PC-9 (cell line): ENCODE results near the gene DAPK1.

Experiments
- CTCF ChIP-seq: fragments of 200-600 bp; sonication (generic); conservative IDR thresholded peaks from 2 replicates; pipeline ENCODE4 v1.6.1; 2017; ENCODE audit warnings: mixed run types, antibody characterized with exemption, mild to moderate bottlenecking, moderate library complexity
- EZH2 ChIP-seq: fragments of 200-600 bp; sonication (generic); IDR thresholded peaks from 2 replicates; pipeline ENCODE4 v1.8.0; 2017; ENCODE audit warnings: antibody characterized with exemption, low read depth

DNA sequence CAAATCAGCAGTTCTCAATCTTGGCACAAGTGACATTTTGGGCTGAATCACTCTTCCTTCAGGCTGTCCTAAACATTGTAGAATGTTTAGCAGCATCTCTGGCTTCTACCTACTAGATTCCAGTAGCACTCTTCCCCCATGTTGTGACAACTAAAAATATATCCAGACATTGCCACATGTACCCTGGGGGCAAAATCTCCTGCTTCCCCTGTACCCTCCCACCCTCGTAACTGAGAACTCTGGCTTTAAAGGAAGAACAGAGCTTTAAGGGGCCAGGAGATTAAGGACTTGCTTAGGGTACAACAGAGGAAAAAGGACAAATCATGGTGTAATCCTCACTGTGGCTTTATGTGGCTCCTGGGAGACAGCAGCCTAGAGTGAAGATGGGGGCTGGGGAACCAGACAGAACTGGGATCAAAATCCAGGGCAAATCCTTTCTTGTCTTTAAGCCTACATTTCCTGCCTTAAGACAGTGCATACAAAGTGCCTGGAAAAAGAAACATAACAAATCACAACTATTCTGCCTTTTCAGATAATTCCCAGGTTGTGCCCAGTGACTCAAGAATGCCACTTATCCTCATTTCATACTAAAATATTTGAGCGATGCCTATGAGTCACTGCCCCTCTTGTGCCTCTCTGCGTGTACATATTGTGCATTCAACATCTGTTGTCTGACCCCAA, 109.3 kb downstream of the DAPK1 start:
- TF ChIP-seq CTCF: no peak
- no peak for TF ChIP-seq EZH2
